K562 (cell line): ENCODE measurements around the gene LEMD1. TPM values are rescaled to one million over a fixed set of nuclear protein-coding genes. Genes with fewer than 3 reads are reported as not detected.

Source experiments
- CBFA2T3 ChIP-seq: fragments of 450-650 bp; IDR thresholded peaks from 2 replicates; pipeline ENCODE4 v1.6.1; 2017
- KLF1 ChIP-seq: fragments of 450-650 bp; IDR thresholded peaks from 2 replicates; pipeline ENCODE4 v1.6.1; 2016; ENCODE audit warnings: missing genetic modification characterization, missing compliant biosample characterization
- NCOA2 ChIP-seq, 2 experiments: fragments of 450-650 bp; IDR thresholded peaks; 2 replicates each; pipeline ENCODE4 v1.6.1; 2018; ENCODE audit warnings: mild to moderate bottlenecking in 2 of 2, moderate library complexity in 1 of 2; ENCODE audit not compliant: partially characterized antibody in 2 of 2
- NEUROD1 ChIP-seq: fragments of 150-350 bp; IDR thresholded peaks from 2 replicates; pipeline ENCODE4 v1.6.1; 2014; ENCODE audit warnings: borderline replicate concordance, low read length, low read depth; ENCODE audit not compliant: partially characterized antibody
- NR2C2 ChIP-seq, 2 experiments: fragments of 200-800 bp in 1 of 2; sonication (Bioruptor generic) in 1 of 2; sonication (generic) in 1 of 2; formaldehyde crosslinking in 1 of 2; IDR thresholded peaks; 2 replicates each; pipeline versions ENCODE4 v1.6.1 to v1.8.0; 2016 to 2022; ENCODE audit warnings: mild to moderate bottlenecking in 1 of 2, missing compliant biosample characterization in 1 of 2, missing genetic modification characterization in 1 of 2, missing genetic modification reagents in 1 of 2
- YY1 ChIP-seq, 3 experiments: IDR thresholded peaks; 2 replicates each; pipeline ENCODE4 v1.6.1; 2011; ENCODE audit warnings: low read length in 2 of 3, mild to moderate bottlenecking in 2 of 3, moderate library complexity in 2 of 3, borderline replicate concordance in 1 of 3, control low read depth in 1 of 3, low read depth in 1 of 3; ENCODE audit not compliant: insufficient read depth in 3 of 3, insufficient replicate concordance in 2 of 3, control insufficient read depth in 1 of 3, insufficient read length in 1 of 3; ENCODE audit errors: extremely low read depth in 1 of 3
- ZFX ChIP-seq: sonication (generic); formaldehyde crosslinking; IDR thresholded peaks from 2 replicates; pipeline ENCODE4 v1.8.0; 2022; ENCODE audit warnings: mild to moderate bottlenecking, missing genetic modification reagents, moderate library complexity
- polyA plus RNA-seq, 8 experiments: library from polyadenylated mRNA; depleted of rRNA in 4 of 8; stranded (reverse) in 5 of 8; unstranded in 3 of 8; fragments of >200 nt; fragmentation: Nextera tagmentation in 2 of 8; fragmentation: Illumina TruSeq in 1 of 8; extraction: Ambion mirVana in 2 of 8; extraction: Trizol in 1 of 8; gene quantifications; 2 replicates each; pipeline versions ENCODE4 v1.2.1 to v1.2.3, GENCODE V29; 2011 to 2014; ENCODE audit warnings: inconsistent platforms in 1 of 8, missing spikeins in 1 of 8
- total RNA-seq, 7 experiments: library from RNA; depleted of rRNA in 6 of 7; stranded (reverse); fragments of >200 nt in 6 of 7; fragmentation: Illumina TruSeq in 2 of 7; extraction: Trizol in 2 of 7; gene quantifications; 2 replicates each; pipeline versions ENCODE4 v1.2.1 to v1.2.3, GENCODE V29; 2011 to 2021; ENCODE audit warnings: low replicate concordance in 1 of 7
- TF ChIP-seq, protein P1 (sequence below): fragments of 450-650 bp; IDR thresholded peaks from 2 replicates; pipeline ENCODE4 v1.7.1; 2018; ENCODE audit warnings: mild to moderate bottlenecking, low read depth; ENCODE audit not compliant: partially characterized antibody

The LEMD1 gene
- total and polyA plus RNA-seq, 9 of the 15 experiments (the other 6 are each of a cell fraction or from before 2014, with no cell fraction given) = 0.11 to 2.4 (median 0.57) TPM; not detected in 1

- TF ChIP-seq NR2C2 (CRISPR knock-in tag; IDR thresholded peaks at IDR 0.05) (no peak), NR2C2 (tag; IDR thresholded peaks at IDR 0.05) (peak; percentile 20; the same call in 1 of the 2 replicates), CBFA2T3 (no peak), ZFX (CRISPR knock-in tag) (peak; percentile 4; the same call in 1 of the 2 replicates), NCOA2 (IDR thresholded peaks at IDR 0.05; ENCODE audit: partially characterized antibody in 2 of 2) (no peak), NEUROD1 (no peak), KLF1 (tag) (0 out of 2 replicates have a peak, but pooled peaks have one; percentile 7), YY1 (IDR thresholded peaks at IDR 0.05; ENCODE audit: borderline replicate concordance in 1 of 3, control insufficient read depth in 1 of 3, extremely low read depth in 1 of 3, insufficient read depth in 3 of 3, insufficient read length in 1 of 3, insufficient replicate concordance in 2 of 3, low read depth in 1 of 3, low read length in 2 of 3) (no peak)
- TF ChIP-seq, protein P1, sequence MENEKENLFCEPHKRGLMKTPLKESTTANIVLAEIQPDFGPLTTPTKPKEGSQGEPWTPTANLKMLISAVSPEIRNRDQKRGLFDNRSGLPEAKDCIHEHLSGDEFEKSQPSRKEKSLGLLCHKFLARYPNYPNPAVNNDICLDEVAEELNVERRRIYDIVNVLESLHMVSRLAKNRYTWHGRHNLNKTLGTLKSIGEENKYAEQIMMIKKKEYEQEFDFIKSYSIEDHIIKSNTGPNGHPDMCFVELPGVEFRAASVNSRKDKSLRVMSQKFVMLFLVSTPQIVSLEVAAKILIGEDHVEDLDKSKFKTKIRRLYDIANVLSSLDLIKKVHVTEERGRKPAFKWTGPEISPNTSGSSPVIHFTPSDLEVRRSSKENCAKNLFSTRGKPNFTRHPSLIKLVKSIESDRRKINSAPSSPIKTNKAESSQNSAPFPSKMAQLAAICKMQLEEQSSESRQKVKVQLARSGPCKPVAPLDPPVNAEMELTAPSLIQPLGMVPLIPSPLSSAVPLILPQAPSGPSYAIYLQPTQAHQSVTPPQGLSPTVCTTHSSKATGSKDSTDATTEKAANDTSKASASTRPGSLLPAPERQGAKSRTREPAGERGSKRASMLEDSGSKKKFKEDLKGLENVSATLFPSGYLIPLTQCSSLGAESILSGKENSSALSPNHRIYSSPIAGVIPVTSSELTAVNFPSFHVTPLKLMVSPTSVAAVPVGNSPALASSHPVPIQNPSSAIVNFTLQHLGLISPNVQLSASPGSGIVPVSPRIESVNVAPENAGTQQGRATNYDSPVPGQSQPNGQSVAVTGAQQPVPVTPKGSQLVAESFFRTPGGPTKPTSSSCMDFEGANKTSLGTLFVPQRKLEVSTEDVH = no peak
These were observed 23.7 kb upstream of the LEMD1 start (continued) for GRCh38 chr1:205445646-205445935.
